CD4-positive, alpha-beta T cell (primary cell): Measurements from ENCODE around the gene ZNF267. TPM values are rescaled to one million over a fixed set of nuclear protein-coding genes. Genes with fewer than 3 reads are reported as not detected.

ENCODE experiments used
- ATAC-seq: fragments of 200-7000 bp; cut with Tn5 transposase; one replicate; pipeline ENCODE4 v1.10.0; 2022; ENCODE audit warnings: mild to moderate bottlenecking; ENCODE audit not compliant: poor library complexity
- CTCF ChIA-PET: fragments of 350-600 bp; sonication (Branson Sonifier 250); formaldehyde crosslinking; loops from one replicate; lab custom pipeline; 2021; ENCODE audit warnings: antibody characterized with exemption, inconsistent platforms; lab: Charles Lee
- POLR2A ChIA-PET: fragments of 350-600 bp; sonication (Branson Sonifier 250); formaldehyde crosslinking; loops from one replicate; lab custom pipeline; 2021; ENCODE audit warnings: antibody characterized with exemption, inconsistent platforms; lab: Charles Lee
- DNase-seq, 14 experiments: peaks; one replicate each; pipeline ENCODE4 v3.0.0-alpha.2; 2013 to 2020; ENCODE audit warnings: mixed read lengths in 2 of 14
- H3K27ac ChIP-seq, 2 donors: one replicate each; pipeline versions ENCODE4 v1.5.1 to v1.7.0; 2013; ENCODE audit warnings: low read length in 2 of 2, low read depth in 1 of 2, mild to moderate bottlenecking in 1 of 2
- H3K27me3 ChIP-seq, 2 experiments: 1 replicate in 1 of 2; 2 replicates in 1 of 2; pipeline versions ENCODE4 v1.6.1 to v1.7.0; 2013; ENCODE audit warnings: low read length in 2 of 2, control low read depth in 1 of 2, mild to moderate bottlenecking in 1 of 2, moderate library complexity in 1 of 2; ENCODE audit not compliant: insufficient read depth in 2 of 2, control insufficient read depth in 1 of 2
- H3K36me3 ChIP-seq: one replicate; pipeline ENCODE4 v1.6.1; 2013; ENCODE audit warnings: low read length, control low read depth; ENCODE audit not compliant: insufficient read depth
- H3K4me1 ChIP-seq: one replicate; pipeline ENCODE4 v1.6.1; 2013; ENCODE audit warnings: low read length, control low read depth; ENCODE audit not compliant: insufficient read depth
- H3K4me3 ChIP-seq: one replicate; pipeline ENCODE4 v1.5.1; 2013; ENCODE audit warnings: mild to moderate bottlenecking, low read length, moderate library complexity
- H3K9me3 ChIP-seq, 2 experiments: 1 replicate in 1 of 2; 2 replicates in 1 of 2; pipeline versions ENCODE4 v1.6.1 to v1.7.0; 2013; ENCODE audit warnings: low read length in 2 of 2, mild to moderate bottlenecking in 2 of 2, control low read depth in 1 of 2, moderate library complexity in 1 of 2; ENCODE audit not compliant: control insufficient read depth in 1 of 2, insufficient read depth in 1 of 2
- H3K27ac Mint-ChIP-seq: one replicate; pipeline ENCODE4 v1.8.0; 2020; ENCODE audit warnings: mixed read lengths
- H3K27me3 Mint-ChIP-seq: one replicate; pipeline ENCODE4 v1.8.0; 2021; ENCODE audit warnings: mixed read lengths
- H3K36me3 Mint-ChIP-seq: one replicate; pipeline ENCODE4 v1.8.0; 2021; ENCODE audit warnings: low read depth, mixed read lengths
- H3K4me1 Mint-ChIP-seq: one replicate; pipeline ENCODE4 v1.8.0; 2021; ENCODE audit warnings: low read depth, mixed read lengths
- H3K4me3 Mint-ChIP-seq: one replicate; pipeline ENCODE4 v1.8.0; 2020; ENCODE audit warnings: mild to moderate bottlenecking, mixed read lengths
- H3K9me3 Mint-ChIP-seq: one replicate; pipeline ENCODE4 v1.8.0; 2020; ENCODE audit warnings: mixed read lengths
- intact Hi-C, 2 experiments: fragments of 100-400 bp; cut with DNase I in 1 of 2; cut with micrococcal nuclease in 1 of 2; formaldehyde crosslinking; loops; one replicate each; pipeline versions ENCODE4 v1.15.1 to v1.9.0; 2023 to 2025; cut with DNase I, micrococcal nuclease
- total RNA-seq, 174 experiments: library from RNA in 2 of 174; stranded (reverse) in 2 of 174; gene quantifications; one replicate each; pipeline ENCODE4 v1.2.3 and lab custom pipeline; 2021 to 2026
- TF ChIP-seq, protein P1 (sequence below): fragments of 200-600 bp; IDR thresholded peaks from one replicate; pipeline ENCODE4 v1.8.0; 2022; ENCODE audit warnings: antibody characterized with exemption, mild to moderate bottlenecking

Gene ZNF267
- total RNA-seq, 2 experiments from 2014 or later: 56.0 to 57.9 TPM

- ChIA-PET POLR2A (interaction anchor here (0.7 to 1.4 kb wide), 4 partner anchors 9 to 165 kb away, joined by 3 to 5 read pairs (median 4); a partner anchor contains a TSS), CTCF (interaction anchor here (2.7 to 3.4 kb wide), 2 partner anchors 9 to 18 kb away, joined by 15 to 21 read pairs; no protein-coding TSS in a partner anchor)
- H3K9me3 Mint-ChIP-seq: no peaks in the 10 kb centered on the region
- peaks cover 76% of the 10 kb centered on the region for H3K36me3 Mint-ChIP-seq
- H3K36me3 ChIP-seq: peaks cover 42% of the 10 kb centered on the region
- H3K27me3 Mint-ChIP-seq: no peaks in the 10 kb centered on the region
- ATAC-seq (no peak), DNase-seq (no peak)
- intact Hi-C loops: loop anchor here in 1 of 2 experiments (2.0 to 10.0 kb wide), 3 partner anchors 43 to 673 kb away; partner anchors contain the start of gene PYCARD
- peak overlapping the region; percentile 75 for H3K4me3 Mint-ChIP-seq
- peaks cover 73% of the 10 kb centered on the region for H3K4me1 ChIP-seq
- peak overlapping the region; percentile 59 to 69 for H3K27ac ChIP-seq
- TF ChIP-seq, protein P1, sequence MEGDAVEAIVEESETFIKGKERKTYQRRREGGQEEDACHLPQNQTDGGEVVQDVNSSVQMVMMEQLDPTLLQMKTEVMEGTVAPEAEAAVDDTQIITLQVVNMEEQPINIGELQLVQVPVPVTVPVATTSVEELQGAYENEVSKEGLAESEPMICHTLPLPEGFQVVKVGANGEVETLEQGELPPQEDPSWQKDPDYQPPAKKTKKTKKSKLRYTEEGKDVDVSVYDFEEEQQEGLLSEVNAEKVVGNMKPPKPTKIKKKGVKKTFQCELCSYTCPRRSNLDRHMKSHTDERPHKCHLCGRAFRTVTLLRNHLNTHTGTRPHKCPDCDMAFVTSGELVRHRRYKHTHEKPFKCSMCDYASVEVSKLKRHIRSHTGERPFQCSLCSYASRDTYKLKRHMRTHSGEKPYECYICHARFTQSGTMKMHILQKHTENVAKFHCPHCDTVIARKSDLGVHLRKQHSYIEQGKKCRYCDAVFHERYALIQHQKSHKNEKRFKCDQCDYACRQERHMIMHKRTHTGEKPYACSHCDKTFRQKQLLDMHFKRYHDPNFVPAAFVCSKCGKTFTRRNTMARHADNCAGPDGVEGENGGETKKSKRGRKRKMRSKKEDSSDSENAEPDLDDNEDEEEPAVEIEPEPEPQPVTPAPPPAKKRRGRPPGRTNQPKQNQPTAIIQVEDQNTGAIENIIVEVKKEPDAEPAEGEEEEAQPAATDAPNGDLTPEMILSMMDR: no peak
- no peaks in the 10 kb centered on the region for H3K9me3 ChIP-seq
- H3K27ac Mint-ChIP-seq: peak overlapping the region; percentile 74
- H3K4me3 ChIP-seq: no peak overlapping the region
- no peaks in the 10 kb centered on the region for H3K27me3 ChIP-seq
- peaks cover 92% of the 10 kb centered on the region for H3K4me1 Mint-ChIP-seq
These were observed 4.5 kb downstream of the ZNF267 start for GRCh38 chr16:31877876-31878642.

GRCh38 chr16:31879937-31880321 lies 6.3 kb downstream of the ZNF267 start:
- ChIA-PET CTCF (interaction anchor here (1.7 kb wide), 1 partner anchor 11 kb away, joined by 8 read pairs; no protein-coding TSS in a partner anchor), POLR2A (no interaction called here)
- Histone ChIP-seq H3K36me3 (peaks cover 56% of the 10 kb centered on the region), H3K27ac (peak overlapping the region in 1 of 2 donors; percentile 27), H3K4me3 (no peak overlapping the region), H3K9me3 (no peaks in the 10 kb centered on the region), H3K4me1 (peaks cover 68% of the 10 kb centered on the region), H3K27me3 (no peaks in the 10 kb centered on the region)
- DNase-seq: no peak
- peak overlapping the region; percentile 40 for H3K4me3 Mint-ChIP-seq
- TF ChIP-seq, protein P1: no peak
- peaks cover 88% of the 10 kb centered on the region for H3K4me1 Mint-ChIP-seq
- H3K27ac Mint-ChIP-seq: peak overlapping the region; percentile 74
- intact Hi-C loops: loop anchor here in 1 of 2 experiments (5.0 to 10.0 kb wide), 2 partner anchors 178 to 675 kb away; partner anchors contain the start of gene PYCARD
- no peaks in the 10 kb centered on the region for H3K27me3 Mint-ChIP-seq
- no peaks in the 10 kb centered on the region for H3K9me3 Mint-ChIP-seq
- peaks cover 79% of the 10 kb centered on the region for H3K36me3 Mint-ChIP-seq
- no peak for ATAC-seq

GRCh38 chr16:31880322-31880979 lies 6.8 kb downstream of the ZNF267 start:
- peak overlapping the region in 1 of 2 donors; percentile 27 for H3K27ac ChIP-seq
- H3K4me3 Mint-ChIP-seq: peak overlapping the region; percentile 40
- H3K27me3 Mint-ChIP-seq: no peaks in the 10 kb centered on the region
- H3K27ac Mint-ChIP-seq: peak overlapping the region; percentile 74
- peaks cover 61% of the 10 kb centered on the region for H3K36me3 ChIP-seq
- ChIA-PET POLR2A (no interaction called here), CTCF (interaction anchor here (1.5 to 1.7 kb wide), 2 partner anchors 11 to 420 kb away, joined by 4 to 8 read pairs; no protein-coding TSS in a partner anchor)
- intact Hi-C loops: no loop called here
- H3K27me3 ChIP-seq: no peaks in the 10 kb centered on the region
- H3K4me1 ChIP-seq: peaks cover 63% of the 10 kb centered on the region
- peaks cover 83% of the 10 kb centered on the region for H3K36me3 Mint-ChIP-seq
- DNase-seq: peak in 6 of 14 experiments; percentile 22 to 73 (median 58)
- peak; percentile 63 for ATAC-seq
- TF ChIP-seq, protein P1: no peak
- no peak overlapping the region for H3K4me3 ChIP-seq
- peaks cover 88% of the 10 kb centered on the region for H3K4me1 Mint-ChIP-seq
- no peaks in the 10 kb centered on the region for H3K9me3 Mint-ChIP-seq
- H3K9me3 ChIP-seq: no peaks in the 10 kb centered on the region
